ENCODE measurements around the gene KRT34. TPM values are rescaled to one million over a fixed set of nuclear protein-coding genes. Genes with fewer than 3 reads are reported as not detected.

The KRT34 gene
- total RNA-seq, 1 donor from 2014 or later, result not detected

GRCh38 chr17:41394254-41394996 is 12.3 kb upstream of the KRT34 start:
- Histone ChIP-seq H3K4me3 (no peak overlapping the region), H3K27me3 (ENCODE audit: low read depth) (peaks cover 76% of the 10 kb centered on the region), H3K36me3 (no peaks in the 10 kb centered on the region), H3K27ac (replicated peaks) (no peak overlapping the region), H3K9me3 (replicated peaks) (no peaks in the 10 kb centered on the region), H3K4me1 (peaks cover 4% of the 10 kb centered on the region)
- intact Hi-C loops (cut with micrococcal nuclease), result no loop called here
- no peak for TF ChIP-seq CTCF (IDR thresholded peaks at IDR 0.05; ENCODE audit: borderline replicate concordance)
- DNase-seq, result no peak

GRCh38 chr17:41393826-41394225 is 11.7 kb upstream of the KRT34 start:
- Histone ChIP-seq H3K27me3 (ENCODE audit: low read depth) (peaks cover 76% of the 10 kb centered on the region), H3K36me3 (no peaks in the 10 kb centered on the region), H3K27ac (replicated peaks) (no peak overlapping the region), H3K4me1 (peaks cover 4% of the 10 kb centered on the region), H3K4me3 (no peak overlapping the region), H3K9me3 (replicated peaks) (no peaks in the 10 kb centered on the region)
- no peak for DNase-seq
- TF ChIP-seq CTCF (IDR thresholded peaks at IDR 0.05; ENCODE audit: borderline replicate concordance), result no peak
- intact Hi-C loops (cut with micrococcal nuclease), result no loop called here

GRCh38 chr17:41393294-41393693 is 11.2 kb upstream of the KRT34 start:
- Histone ChIP-seq H3K27ac (replicated peaks) (no peak overlapping the region), H3K27me3 (ENCODE audit: low read depth) (peaks cover 76% of the 10 kb centered on the region), H3K36me3 (no peaks in the 10 kb centered on the region), H3K9me3 (replicated peaks) (no peaks in the 10 kb centered on the region), H3K4me1 (peaks cover 4% of the 10 kb centered on the region), H3K4me3 (no peak overlapping the region)
- TF ChIP-seq CTCF (IDR thresholded peaks at IDR 0.05; ENCODE audit: borderline replicate concordance), result no peak
- DNase-seq, result no peak
- intact Hi-C loops (cut with micrococcal nuclease), result no loop called here

GRCh38 chr17:41392278-41392677 is 10.2 kb upstream of the KRT34 start:
- no peak for TF ChIP-seq CTCF (IDR thresholded peaks at IDR 0.05; ENCODE audit: borderline replicate concordance)
- intact Hi-C loops (cut with micrococcal nuclease), result no loop called here
- Histone ChIP-seq H3K4me3 (no peak overlapping the region), H3K9me3 (replicated peaks) (peaks cover 4% of the 10 kb centered on the region), H3K4me1 (peaks cover 4% of the 10 kb centered on the region), H3K27ac (replicated peaks) (no peak overlapping the region), H3K27me3 (ENCODE audit: low read depth) (peaks cover 75% of the 10 kb centered on the region), H3K36me3 (no peaks in the 10 kb centered on the region)
- DNase-seq, result no peak

- intact Hi-C loops (cut with micrococcal nuclease), result no loop called here
- Histone ChIP-seq H3K36me3 (no peaks in the 10 kb centered on the region), H3K27ac (replicated peaks) (no peak overlapping the region), H3K4me3 (no peak overlapping the region), H3K4me1 (peaks cover 4% of the 10 kb centered on the region), H3K27me3 (ENCODE audit: low read depth) (peaks cover 68% of the 10 kb centered on the region), H3K9me3 (replicated peaks) (peaks cover 11% of the 10 kb centered on the region)
- no peak for TF ChIP-seq CTCF (IDR thresholded peaks at IDR 0.05; ENCODE audit: borderline replicate concordance)
- no peak for DNase-seq
Measured at GRCh38 chr17:41391535-41391934, 9.4 kb upstream of the KRT34 start.
